ENCODE results near the gene ARHGEF4. TPM values are rescaled to one million over a fixed set of nuclear protein-coding genes. Genes with fewer than 3 reads are reported as not detected.

Gene ARHGEF4
- total and polyA plus RNA-seq, 2 experiments from 2014 or later: 4.6 to 16.6 TPM

DNA sequence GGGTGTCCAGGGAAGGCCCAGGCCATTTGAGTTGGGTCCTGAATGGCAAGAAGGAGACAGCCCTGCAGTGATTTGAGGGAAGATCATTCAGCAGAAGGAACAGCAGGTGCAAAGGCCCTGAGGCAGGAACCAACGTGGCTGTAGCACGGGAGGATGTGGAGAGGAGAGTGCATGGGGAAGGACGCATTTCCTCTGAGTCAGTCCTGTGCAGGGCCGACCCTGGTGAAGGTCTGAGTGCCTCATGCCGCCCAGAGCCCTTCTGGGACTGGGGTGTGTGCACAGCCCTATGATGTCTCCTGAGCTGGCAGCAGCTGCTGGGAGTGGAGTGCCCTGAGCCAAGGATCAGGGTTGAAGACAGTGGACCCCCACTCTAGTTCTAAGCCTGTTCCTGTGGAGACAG lies 17.9 kb upstream of the ARHGEF4 start (continued):
- no peak for TF ChIP-seq REST (IDR thresholded peaks at IDR 0.05; ENCODE audit: unreplicated experiment)
- TF ChIP-seq, protein P1, sequence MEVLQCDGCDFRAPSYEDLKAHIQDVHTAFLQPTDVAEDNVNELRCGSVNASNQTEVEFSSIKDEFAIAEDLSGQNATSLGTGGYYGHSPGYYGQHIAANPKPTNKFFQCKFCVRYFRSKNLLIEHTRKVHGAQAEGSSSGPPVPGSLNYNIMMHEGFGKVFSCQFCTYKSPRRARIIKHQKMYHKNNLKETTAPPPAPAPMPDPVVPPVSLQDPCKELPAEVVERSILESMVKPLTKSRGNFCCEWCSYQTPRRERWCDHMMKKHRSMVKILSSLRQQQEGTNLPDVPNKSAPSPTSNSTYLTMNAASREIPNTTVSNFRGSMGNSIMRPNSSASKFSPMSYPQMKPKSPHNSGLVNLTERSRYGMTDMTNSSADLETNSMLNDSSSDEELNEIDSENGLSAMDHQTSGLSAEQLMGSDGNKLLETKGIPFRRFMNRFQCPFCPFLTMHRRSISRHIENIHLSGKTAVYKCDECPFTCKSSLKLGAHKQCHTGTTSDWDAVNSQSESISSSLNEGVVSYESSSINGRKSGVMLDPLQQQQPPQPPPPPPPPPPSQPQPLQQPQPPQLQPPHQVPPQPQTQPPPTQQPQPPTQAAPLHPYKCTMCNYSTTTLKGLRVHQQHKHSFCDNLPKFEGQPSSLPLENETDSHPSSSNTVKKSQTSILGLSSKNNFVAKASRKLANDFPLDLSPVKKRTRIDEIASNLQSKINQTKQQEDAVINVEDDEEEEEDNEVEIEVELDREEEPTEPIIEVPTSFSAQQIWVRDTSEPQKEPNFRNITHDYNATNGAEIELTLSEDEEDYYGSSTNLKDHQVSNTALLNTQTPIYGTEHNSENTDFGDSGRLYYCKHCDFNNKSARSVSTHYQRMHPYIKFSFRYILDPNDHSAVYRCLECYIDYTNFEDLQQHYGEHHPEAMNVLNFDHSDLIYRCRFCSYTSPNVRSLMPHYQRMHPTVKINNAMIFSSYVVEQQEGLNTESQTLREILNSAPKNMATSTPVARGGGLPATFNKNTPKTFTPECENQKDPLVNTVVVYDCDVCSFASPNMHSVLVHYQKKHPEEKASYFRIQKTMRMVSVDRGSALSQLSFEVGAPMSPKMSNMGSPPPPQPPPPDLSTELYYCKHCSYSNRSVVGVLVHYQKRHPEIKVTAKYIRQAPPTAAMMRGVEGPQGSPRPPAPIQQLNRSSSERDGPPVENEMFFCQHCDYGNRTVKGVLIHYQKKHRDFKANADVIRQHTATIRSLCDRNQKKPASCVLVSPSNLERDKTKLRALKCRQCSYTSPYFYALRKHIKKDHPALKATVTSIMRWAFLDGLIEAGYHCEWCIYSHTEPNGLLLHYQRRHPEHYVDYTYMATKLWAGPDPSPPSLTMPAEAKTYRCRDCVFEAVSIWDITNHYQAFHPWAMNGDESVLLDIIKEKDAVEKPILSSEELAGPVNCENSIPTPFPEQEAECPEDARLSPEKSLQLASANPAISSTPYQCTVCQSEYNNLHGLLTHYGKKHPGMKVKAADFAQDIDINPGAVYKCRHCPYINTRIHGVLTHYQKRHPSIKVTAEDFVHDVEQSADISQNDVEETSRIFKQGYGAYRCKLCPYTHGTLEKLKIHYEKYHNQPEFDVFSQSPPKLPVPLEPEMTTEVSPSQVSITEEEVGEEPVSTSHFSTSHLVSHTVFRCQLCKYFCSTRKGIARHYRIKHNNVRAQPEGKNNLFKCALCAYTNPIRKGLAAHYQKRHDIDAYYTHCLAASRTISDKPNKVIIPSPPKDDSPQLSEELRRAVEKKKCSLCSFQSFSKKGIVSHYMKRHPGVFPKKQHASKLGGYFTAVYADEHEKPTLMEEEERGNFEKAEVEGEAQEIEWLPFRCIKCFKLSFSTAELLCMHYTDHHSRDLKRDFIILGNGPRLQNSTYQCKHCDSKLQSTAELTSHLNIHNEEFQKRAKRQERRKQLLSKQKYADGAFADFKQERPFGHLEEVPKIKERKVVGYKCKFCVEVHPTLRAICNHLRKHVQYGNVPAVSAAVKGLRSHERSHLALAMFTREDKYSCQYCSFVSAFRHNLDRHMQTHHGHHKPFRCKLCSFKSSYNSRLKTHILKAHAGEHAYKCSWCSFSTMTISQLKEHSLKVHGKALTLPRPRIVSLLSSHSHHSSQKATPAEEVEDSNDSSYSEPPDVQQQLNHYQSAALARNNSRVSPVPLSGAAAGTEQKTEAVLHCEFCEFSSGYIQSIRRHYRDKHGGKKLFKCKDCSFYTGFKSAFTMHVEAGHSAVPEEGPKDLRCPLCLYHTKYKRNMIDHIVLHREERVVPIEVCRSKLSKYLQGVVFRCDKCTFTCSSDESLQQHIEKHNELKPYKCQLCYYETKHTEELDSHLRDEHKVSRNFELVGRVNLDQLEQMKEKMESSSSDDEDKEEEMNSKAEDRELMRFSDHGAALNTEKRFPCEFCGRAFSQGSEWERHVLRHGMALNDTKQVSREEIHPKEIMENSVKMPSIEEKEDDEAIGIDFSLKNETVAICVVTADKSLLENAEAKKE (CRISPR knock-in tag; IDR thresholded peaks at IDR 0.05): no peak
- no peak for TF ChIP-seq ZNF114 (CRISPR knock-in tag; IDR thresholded peaks at IDR 0.05)
- no peak for TF ChIP-seq EZH2phosphoT487 (IDR thresholded peaks at IDR 0.05; ENCODE audit: unreplicated experiment)
- TF ChIP-seq EZH2 (IDR thresholded peaks at IDR 0.05; ENCODE audit: low read depth, unreplicated experiment): no peak

GRCh38 chr2:130819226-130819607 lies 17.5 kb upstream of the ARHGEF4 start:
- no peaks in the 10 kb centered on the region for H3K9me3 Mint-ChIP-seq
- Histone ChIP-seq H3K4me3 (no peak overlapping the region), H3K27me3 (ENCODE audit: insufficient read depth) (no peaks in the 10 kb centered on the region), H3K9me2 (ENCODE audit: insufficient read depth) (no peaks in the 10 kb centered on the region), H3F3A (replicated peaks; ENCODE audit: low read depth) (no peaks in the 10 kb centered on the region), H3K36me3 (ENCODE audit: insufficient read depth) (no peaks in the 10 kb centered on the region), H3K4me1 (ENCODE audit: insufficient read depth) (peaks cover 14% of the 10 kb centered on the region; the same call in 1 of the 2 replicates), H2AFZ (peak overlapping the region; percentile 99), H4K20me1 (replicated peaks; ENCODE audit: insufficient read depth) (no peaks in the 10 kb centered on the region; the same call in 1 of the 2 replicates), H3K27ac (ENCODE audit: low read depth) (no peak overlapping the region), H3K79me2 (replicated peaks; ENCODE audit: insufficient read depth) (no peaks in the 10 kb centered on the region), H3K4me2 (no peak overlapping the region)
- H3K36me3 Mint-ChIP-seq (ENCODE audit: low read depth): no peaks in the 10 kb centered on the region
- peaks cover 18% of the 10 kb centered on the region for H3K4me1 Mint-ChIP-seq
- H3K27me3 Mint-ChIP-seq (ENCODE audit: insufficient read depth, low read depth, poor library complexity): peaks cover 16% of the 10 kb centered on the region
- no peak overlapping the region for H3K4me3 Mint-ChIP-seq
- H3K27ac Mint-ChIP-seq: no peak overlapping the region
- no peak for DNase-seq (ENCODE audit: low spot score)
- peak; percentile 11 for ATAC-seq
- TF ChIP-seq ZNF331 (CRISPR knock-in tag; IDR thresholded peaks at IDR 0.05; ENCODE audit: low read depth) (no peak), EZH2 (IDR thresholded peaks at IDR 0.05; ENCODE audit: low read depth, unreplicated experiment) (no peak), ETS1 (IDR thresholded peaks at IDR 0.05) (no peak), CREB1 (CRISPR knock-in tag; IDR thresholded peaks at IDR 0.05; ENCODE audit: low read depth) (no peak), POLR2AphosphoS5 (IDR thresholded peaks at IDR 0.05; ENCODE audit: low read depth) (no peak), NANOG (IDR thresholded peaks at IDR 0.05; ENCODE audit: borderline replicate concordance) (no peak), ZNF114 (CRISPR knock-in tag; IDR thresholded peaks at IDR 0.05) (no peak)

Measured in GM23338 (cell line).